RWPE1 (cell line): Measurements from ENCODE around the gene SCAF1.

Experiments
- CTCF ChIA-PET: fragments of 350-600 bp; sonication (Branson Sonifier 250); formaldehyde crosslinking; extraction: SDS; loops from one replicate; lab custom pipeline; 2021; lab: Yijun Ruan, JAX
- POLR2A ChIA-PET: fragments of 400-600 bp; formaldehyde crosslinking; extraction: SDS; loops from one replicate; lab custom pipeline; 2020; ENCODE audit warnings: antibody characterized with exemption; ENCODE audit not compliant: low non-redundant PET; lab: Yijun Ruan, JAX
- DNase-seq: peaks from one replicate; pipeline ENCODE4 v3.0.0; 2012; ENCODE audit warnings: low spot score
- H3K27ac ChIP-seq: fragments of 450-650 bp; 2 replicates; pipeline ENCODE4 v1.5.1; 2017
- CTCF ChIP-seq: fragments of 450-650 bp; conservative IDR thresholded peaks from 2 replicates; pipeline ENCODE4 v1.5.1; 2017; ENCODE audit warnings: low read depth, mild to moderate bottlenecking

SCAF1 gene

GRCh38 chr19:49690079-49690655 is 48.2 kb downstream of the SCAF1 start:
- TF ChIP-seq CTCF, result peak; percentile 14; the same call in 1 of the 2 replicates
- ChIA-PET POLR2A (no interaction called here), CTCF (interaction anchor here (0.5 to 1.3 kb wide), 4 partner anchors 9 to 244 kb away, joined by 3 to 5 read pairs (median 4); no protein-coding TSS in a partner anchor)
- no peak for DNase-seq
- H3K27ac ChIP-seq, result no peak overlapping the region

GRCh38 chr19:49690656-49691242 is 48.7 kb downstream of the SCAF1 start, which contains the start of gene CPT1C:
Gene CPT1C (plus strand): TSS chr19:49691116. CDS start chr19:49692253, 1,137 bp downstream.
- ChIA-PET CTCF (interaction anchor here (0.6 to 0.7 kb wide), 2 partner anchors 160 to 245 kb away, joined by 3 to 5 read pairs; no protein-coding TSS in a partner anchor), POLR2A (no interaction called here)
- H3K27ac ChIP-seq, result no peak within 1 kb of the TSS
- no peak for TF ChIP-seq CTCF
- peak; percentile 69 for DNase-seq

- POLR2A ChIA-PET, result no interaction called here
- no peak for DNase-seq
- CTCF ChIA-PET, result interaction anchor here (0.6 kb wide), 1 partner anchor 159 kb away, joined by 5 read pairs; no protein-coding TSS in a partner anchor
- no peak for TF ChIP-seq CTCF
- H3K27ac ChIP-seq, result no peak overlapping the region
Observed at GRCh38 chr19:49691243-49692146, 49.5 kb downstream of the SCAF1 start.

GRCh38 chr19:49692147-49692506 is 50.1 kb downstream of the SCAF1 start:
- ChIA-PET CTCF (no interaction called here), POLR2A (no interaction called here)
- no peak for TF ChIP-seq CTCF
- H3K27ac ChIP-seq, result no peak overlapping the region
- DNase-seq, result no peak

- DNase-seq, result no peak
- no peak for TF ChIP-seq CTCF
- POLR2A ChIA-PET, result no interaction called here
- CTCF ChIA-PET, result interaction anchor here (0.6 kb wide), 1 partner anchor 391 kb away, joined by 3 read pairs; no protein-coding TSS in a partner anchor
- no peak overlapping the region for H3K27ac ChIP-seq
Observed at GRCh38 chr19:49696115-49696514, 54.1 kb downstream of the SCAF1 start.

GRCh38 chr19:49696865-49697264 is 54.9 kb downstream of the SCAF1 start:
- CTCF ChIA-PET, result no interaction called here
- TF ChIP-seq CTCF, result no peak
- POLR2A ChIA-PET, result no interaction called here
- no peak overlapping the region for H3K27ac ChIP-seq
- no peak for DNase-seq
